ENCODE data around the gene DNAJB2. TPM values are rescaled to one million over a fixed set of nuclear protein-coding genes. Genes with fewer than 3 reads are reported as not detected.

DNAJB2 gene
- total RNA-seq, 1 donor from 2014 or later, result 60.9 TPM

DNA sequence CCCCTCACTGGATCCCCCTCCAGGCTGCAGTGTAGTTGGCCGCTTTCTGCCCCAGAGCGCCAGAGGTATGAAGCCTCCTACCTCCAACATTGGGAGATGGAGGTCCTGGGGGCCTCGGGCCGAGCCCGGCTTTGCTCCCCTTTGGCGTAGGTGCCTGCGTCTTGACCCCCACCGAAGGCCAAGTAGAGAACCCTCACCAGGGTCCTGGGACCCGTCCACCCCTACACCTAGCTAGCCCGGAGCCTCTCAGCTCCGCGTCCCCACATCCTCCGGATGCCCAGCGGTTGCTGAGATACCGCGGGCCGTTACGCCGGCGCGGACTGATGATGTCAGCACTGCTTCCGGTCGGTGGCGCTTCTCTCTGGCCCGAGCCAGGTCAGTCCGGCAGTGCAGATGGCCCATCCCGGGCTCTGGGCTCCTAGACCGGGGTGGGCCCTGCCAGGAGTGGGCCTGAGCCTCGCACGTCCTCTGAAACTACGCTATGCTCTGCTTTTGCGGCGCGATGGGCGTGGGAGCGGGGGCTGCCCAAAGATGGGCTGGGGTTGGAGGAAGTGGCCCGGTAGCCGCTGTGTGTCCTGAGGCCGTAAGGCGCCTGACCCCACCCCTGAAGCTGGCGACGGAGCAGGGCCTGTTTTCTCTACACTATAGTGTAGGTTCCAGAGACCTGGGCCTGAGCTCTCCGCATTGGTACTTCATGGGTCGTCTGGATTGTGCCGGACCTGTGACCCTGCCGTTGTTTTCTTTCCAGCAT is 33.8 kb upstream of the DNAJB2 start, which contains the start of the genes GLB1L and STK16:
Gene GLB1L (minus strand): TSS at position 297 of the 751 bp plus-strand sequence. CDS start 1,871 bp downstream, outside the sequence.
Gene STK16 (plus strand): TSS at position 332 of the 751 bp plus-strand sequence. CDS start 521 bp downstream, outside the sequence.
- DNase-seq (ENCODE audit: low read depth), result peak; percentile 69
- TF ChIP-seq, protein P1, sequence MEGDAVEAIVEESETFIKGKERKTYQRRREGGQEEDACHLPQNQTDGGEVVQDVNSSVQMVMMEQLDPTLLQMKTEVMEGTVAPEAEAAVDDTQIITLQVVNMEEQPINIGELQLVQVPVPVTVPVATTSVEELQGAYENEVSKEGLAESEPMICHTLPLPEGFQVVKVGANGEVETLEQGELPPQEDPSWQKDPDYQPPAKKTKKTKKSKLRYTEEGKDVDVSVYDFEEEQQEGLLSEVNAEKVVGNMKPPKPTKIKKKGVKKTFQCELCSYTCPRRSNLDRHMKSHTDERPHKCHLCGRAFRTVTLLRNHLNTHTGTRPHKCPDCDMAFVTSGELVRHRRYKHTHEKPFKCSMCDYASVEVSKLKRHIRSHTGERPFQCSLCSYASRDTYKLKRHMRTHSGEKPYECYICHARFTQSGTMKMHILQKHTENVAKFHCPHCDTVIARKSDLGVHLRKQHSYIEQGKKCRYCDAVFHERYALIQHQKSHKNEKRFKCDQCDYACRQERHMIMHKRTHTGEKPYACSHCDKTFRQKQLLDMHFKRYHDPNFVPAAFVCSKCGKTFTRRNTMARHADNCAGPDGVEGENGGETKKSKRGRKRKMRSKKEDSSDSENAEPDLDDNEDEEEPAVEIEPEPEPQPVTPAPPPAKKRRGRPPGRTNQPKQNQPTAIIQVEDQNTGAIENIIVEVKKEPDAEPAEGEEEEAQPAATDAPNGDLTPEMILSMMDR (IDR thresholded peaks at IDR 0.05; ENCODE audit: insufficient read depth, low read length, poor library complexity, severe bottlenecking), result no peak
- Histone ChIP-seq H3K36me3 (ENCODE audit: control insufficient read depth, insufficient read depth, low read length) (no peaks in the 10 kb centered on the region), H3K4me3 (ENCODE audit: low read depth, low read length) (peak within 1 kb of the TSS; percentile 84), H3K27me3 (ENCODE audit: control insufficient read depth, insufficient read depth, low read length) (no peaks in the 10 kb centered on the region)

DNA sequence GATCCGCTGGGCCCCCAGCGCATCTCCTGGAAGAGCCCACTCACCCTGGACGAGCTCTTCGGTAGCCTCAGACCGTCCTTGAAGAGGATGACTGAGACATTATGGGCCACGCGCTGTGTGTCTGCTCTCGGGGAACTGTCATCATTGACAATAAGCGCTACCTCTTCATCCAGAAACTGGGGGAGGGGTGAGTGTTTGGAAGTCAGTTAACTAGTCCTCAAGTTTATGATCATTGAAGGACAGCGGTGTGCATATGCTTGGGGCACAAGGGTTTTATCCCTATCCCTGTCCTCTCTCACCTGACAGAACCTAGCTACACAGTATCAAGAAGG is 33.3 kb upstream of the DNAJB2 start:
- TF ChIP-seq, protein P1 (IDR thresholded peaks at IDR 0.05; ENCODE audit: insufficient read depth, low read length, poor library complexity, severe bottlenecking), result no peak
- H3K27me3 ChIP-seq (ENCODE audit: control insufficient read depth, insufficient read depth, low read length), result no peaks in the 10 kb centered on the region
- no peaks in the 10 kb centered on the region for H3K36me3 ChIP-seq (ENCODE audit: control insufficient read depth, insufficient read depth, low read length)
- DNase-seq (ENCODE audit: low read depth), result no peak
- peak overlapping the region; percentile 84 for H3K4me3 ChIP-seq (ENCODE audit: low read depth, low read length)

DNA sequence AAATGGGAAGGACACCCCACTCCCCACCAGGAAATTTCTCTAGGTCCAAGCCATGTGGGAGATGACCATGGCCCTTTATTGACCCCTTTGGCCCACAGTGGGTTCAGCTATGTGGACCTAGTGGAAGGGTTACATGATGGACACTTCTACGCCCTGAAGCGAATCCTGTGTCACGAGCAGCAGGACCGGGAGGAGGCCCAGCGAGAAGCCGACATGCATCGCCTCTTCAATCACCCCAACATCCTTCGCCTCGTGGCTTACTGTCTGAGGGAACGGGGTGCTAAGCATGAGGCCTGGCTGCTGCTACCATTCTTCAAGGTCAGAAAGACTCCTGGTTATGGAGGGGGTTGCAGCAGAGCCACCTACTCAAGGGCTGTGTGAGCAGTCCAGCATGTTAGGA is 32.6 kb upstream of the DNAJB2 start:
- no peaks in the 10 kb centered on the region for H3K27me3 ChIP-seq (ENCODE audit: control insufficient read depth, insufficient read depth, low read length)
- TF ChIP-seq, protein P1 (IDR thresholded peaks at IDR 0.05; ENCODE audit: insufficient read depth, low read length, poor library complexity, severe bottlenecking), result no peak
- H3K4me3 ChIP-seq (ENCODE audit: low read depth, low read length), result no peak overlapping the region
- DNase-seq (ENCODE audit: low read depth), result no peak
- H3K36me3 ChIP-seq (ENCODE audit: control insufficient read depth, insufficient read depth, low read length), result no peaks in the 10 kb centered on the region

DNA sequence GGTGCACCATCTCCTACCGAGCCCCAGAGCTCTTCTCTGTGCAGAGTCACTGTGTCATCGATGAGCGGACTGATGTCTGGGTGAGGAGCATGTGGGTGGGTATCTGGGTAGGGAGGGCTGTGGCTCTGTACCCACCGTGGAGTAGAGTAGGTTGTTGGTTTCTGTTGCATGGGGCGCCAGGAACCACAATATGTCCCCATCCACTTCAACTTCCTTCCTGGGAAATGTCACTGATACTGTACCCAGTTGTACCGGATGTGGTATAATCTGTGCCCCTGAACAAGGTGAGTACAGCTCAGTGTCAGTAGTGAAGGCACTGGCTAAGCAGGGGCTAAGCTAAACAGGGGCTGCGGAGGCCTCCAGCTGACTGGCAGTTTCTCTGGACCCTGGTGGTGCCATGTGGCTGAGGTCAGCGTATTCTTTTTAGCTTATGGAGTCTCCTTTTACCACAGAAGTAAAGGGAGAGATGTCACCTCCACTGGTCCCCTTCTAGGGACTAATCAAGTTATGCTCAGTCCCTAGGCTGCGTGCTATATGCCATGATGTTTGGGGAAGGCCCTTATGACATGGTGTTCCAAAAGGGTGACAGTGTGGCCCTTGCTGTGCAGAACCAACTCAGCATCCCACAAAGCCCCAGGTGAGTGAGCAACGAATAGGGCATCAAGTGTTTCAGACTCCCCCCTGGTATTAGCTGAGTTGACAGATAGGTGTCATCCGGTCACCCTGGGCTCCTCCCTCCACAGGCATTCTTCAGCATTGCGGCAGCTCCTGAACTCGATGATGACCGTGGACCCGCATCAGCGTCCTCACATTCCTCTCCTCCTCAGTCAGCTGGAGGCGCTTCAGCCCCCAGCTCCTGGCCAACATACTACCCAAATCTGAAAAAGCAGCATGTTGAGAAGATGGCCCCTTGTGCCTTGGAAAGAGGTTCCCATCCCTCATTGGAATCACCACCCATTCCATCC is 31.2 kb upstream of the DNAJB2 start:
- Histone ChIP-seq H3K4me3 (ENCODE audit: low read depth, low read length) (no peak overlapping the region), H3K27me3 (ENCODE audit: control insufficient read depth, insufficient read depth, low read length) (no peaks in the 10 kb centered on the region), H3K36me3 (ENCODE audit: control insufficient read depth, insufficient read depth, low read length) (no peaks in the 10 kb centered on the region)
- TF ChIP-seq, protein P1 (IDR thresholded peaks at IDR 0.05; ENCODE audit: insufficient read depth, low read length, poor library complexity, severe bottlenecking), result no peak
- DNase-seq (ENCODE audit: low read depth), result no peak

DNA sequence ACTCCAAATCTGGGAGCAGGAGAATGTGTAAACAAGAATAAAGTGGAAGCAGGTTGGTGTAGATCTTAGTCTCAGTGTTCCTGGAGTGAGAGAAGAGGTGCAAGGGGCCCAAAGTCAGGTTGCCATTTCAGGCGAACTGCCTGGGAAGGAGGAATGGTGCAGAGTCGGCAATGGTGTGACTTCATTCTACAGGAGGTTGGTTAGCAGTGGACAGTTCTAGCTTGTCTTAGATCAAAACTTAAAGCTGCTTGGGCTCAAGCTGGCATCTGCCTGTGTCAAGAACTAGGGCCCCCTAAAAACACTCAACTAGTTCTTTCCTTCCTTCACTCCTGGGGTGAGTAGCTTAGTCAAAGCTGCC is 30.3 kb upstream of the DNAJB2 start:
- no peak for DNase-seq (ENCODE audit: low read depth)
- Histone ChIP-seq H3K27me3 (ENCODE audit: control insufficient read depth, insufficient read depth, low read length) (no peaks in the 10 kb centered on the region), H3K36me3 (ENCODE audit: control insufficient read depth, insufficient read depth, low read length) (no peaks in the 10 kb centered on the region), H3K4me3 (ENCODE audit: low read depth, low read length) (no peak overlapping the region)
- TF ChIP-seq, protein P1 (IDR thresholded peaks at IDR 0.05; ENCODE audit: insufficient read depth, low read length, poor library complexity, severe bottlenecking), result no peak
